GM12865 (cell line): ENCODE data around the gene PEAK1.

ENCODE experiments used
- DNase-seq: peaks from one replicate; pipeline ENCODE4 v3.0.0; 2010; ENCODE audit warnings: low read depth
- H3K4me3 ChIP-seq: 2 replicates; pipeline ENCODE4 v1.5.1; 2011; ENCODE audit warnings: mild to moderate bottlenecking, low read depth, low read length, control low read depth
- CTCF ChIP-seq: IDR thresholded peaks from 2 replicates; pipeline ENCODE4 v1.5.1; 2011; ENCODE audit warnings: low read length, control low read depth, low read depth, inconsistent platforms; ENCODE audit not compliant: insufficient read depth; ENCODE audit errors: missing control alignments

Gene PEAK1

GRCh38 chr15:77446840-77447390, 27.0 kb upstream of the PEAK1 start:
- TF ChIP-seq CTCF, result no peak
- DNase-seq, result no peak
- H3K4me3 ChIP-seq, result no peak overlapping the region

GRCh38 chr15:77440378-77440999, 20.6 kb upstream of the PEAK1 start:
- peak; percentile 77 for DNase-seq
- no peak overlapping the region for H3K4me3 ChIP-seq
- TF ChIP-seq CTCF, result no peak

- no peak for TF ChIP-seq CTCF
- DNase-seq, result no peak
- H3K4me3 ChIP-seq, result no peak overlapping the region
Observed at GRCh38 chr15:77437264-77437663, 17.4 kb upstream of the PEAK1 start.

- no peak for TF ChIP-seq CTCF
- peak; percentile 34 for DNase-seq
- no peak overlapping the region for H3K4me3 ChIP-seq
Observed at GRCh38 chr15:77436822-77437221, 16.9 kb upstream of the PEAK1 start.

GRCh38 chr15:77430652-77431051, 10.7 kb upstream of the PEAK1 start:
- H3K4me3 ChIP-seq, result no peak overlapping the region
- no peak for TF ChIP-seq CTCF
- no peak for DNase-seq

- TF ChIP-seq CTCF, result no peak
- no peak overlapping the region for H3K4me3 ChIP-seq
- peak; percentile 59 for DNase-seq
Observed at GRCh38 chr15:77430213-77430612, 10.3 kb upstream of the PEAK1 start.

- no peak overlapping the region for H3K4me3 ChIP-seq
- TF ChIP-seq CTCF, result no peak
- peak; percentile 28 for DNase-seq
Observed at GRCh38 chr15:77426871-77427270, 7.0 kb upstream of the PEAK1 start.
